GM13977 (cell line): ENCODE data around the gene HS2ST1.
"Not testable (repeated sequence)": the region's sequence is repeated elsewhere in the genome, so short reads cannot be mapped to it uniquely, and the experiment has no call there.

Experiments used
- DNase-seq: peaks from one replicate; pipeline ENCODE4 v3.0.0; 2012; ENCODE audit warnings: low spot score
- CTCF ChIP-seq: IDR thresholded peaks from 2 replicates; pipeline ENCODE4 v1.5.1; 2012; ENCODE audit warnings: mild to moderate bottlenecking, control low read depth; ENCODE audit not compliant: insufficient read depth; ENCODE audit errors: extremely low read depth, missing control alignments
- in situ Hi-C: fragments of 300-500 bp; cut with MboI; formaldehyde crosslinking; loops from one replicate; pipeline ENCODE4 v1.12.0; 2022; ENCODE audit warnings: low sequenced_read_pairs, low pct_unique_long_range_greater_than_20kb, mixed read lengths, inconsistent platforms; ENCODE audit not compliant: unreplicated experiment

Gene HS2ST1

GRCh38 chr1:86875722-86876121 is 38.7 kb upstream of the HS2ST1 start:
- no peak for TF ChIP-seq CTCF
- in situ Hi-C loops: no loop called here
- DNase-seq: no peak

- in situ Hi-C loops: no loop called here
- TF ChIP-seq CTCF: no peak
- DNase-seq: no peak
Observed at GRCh38 chr1:86887479-86888162, 26.8 kb upstream of the HS2ST1 start.

- in situ Hi-C loops: no loop called here
- TF ChIP-seq CTCF: no peak
- DNase-seq: no peak
Observed at GRCh38 chr1:86888327-86888726, 26.1 kb upstream of the HS2ST1 start.

GRCh38 chr1:86899401-86899800 is 15.0 kb upstream of the HS2ST1 start:
- DNase-seq, in situ Hi-C loops: not testable (repeated sequence)

GRCh38 chr1:86905875-86906274 is 8.6 kb upstream of the HS2ST1 start:
- no peak for TF ChIP-seq CTCF
- in situ Hi-C loops: no loop called here

GRCh38 chr1:86906419-86906818 is 8.0 kb upstream of the HS2ST1 start:
- in situ Hi-C loops: no loop called here
- no peak for DNase-seq
- TF ChIP-seq CTCF: no peak

More at GRCh38 chr1:86905875-86906274, 8.6 kb upstream of the HS2ST1 start:
- no peak for DNase-seq

- DNase-seq: peak; percentile 38
- in situ Hi-C loops: no loop called here
- no peak for TF ChIP-seq CTCF
Observed at GRCh38 chr1:86912281-86912900, 2.0 kb upstream of the HS2ST1 start.
